Activated CD4-positive, alpha-beta T cell treated with anti-CD3 and anti-CD28 coated beads, Interleukin-2, Interleukin-4, amounts not matched to agents 100 ng/mL and 50 ng/mL, durations not matched to agents 16 hours and 8 hours (primary cell): Measurements from ENCODE around the gene GAS2.

Experiments
- DNase-seq: peaks from one replicate; pipeline ENCODE4 v3.0.0-alpha.2; 2020; ENCODE audit warnings: low spot score

GAS2 gene

DNA sequence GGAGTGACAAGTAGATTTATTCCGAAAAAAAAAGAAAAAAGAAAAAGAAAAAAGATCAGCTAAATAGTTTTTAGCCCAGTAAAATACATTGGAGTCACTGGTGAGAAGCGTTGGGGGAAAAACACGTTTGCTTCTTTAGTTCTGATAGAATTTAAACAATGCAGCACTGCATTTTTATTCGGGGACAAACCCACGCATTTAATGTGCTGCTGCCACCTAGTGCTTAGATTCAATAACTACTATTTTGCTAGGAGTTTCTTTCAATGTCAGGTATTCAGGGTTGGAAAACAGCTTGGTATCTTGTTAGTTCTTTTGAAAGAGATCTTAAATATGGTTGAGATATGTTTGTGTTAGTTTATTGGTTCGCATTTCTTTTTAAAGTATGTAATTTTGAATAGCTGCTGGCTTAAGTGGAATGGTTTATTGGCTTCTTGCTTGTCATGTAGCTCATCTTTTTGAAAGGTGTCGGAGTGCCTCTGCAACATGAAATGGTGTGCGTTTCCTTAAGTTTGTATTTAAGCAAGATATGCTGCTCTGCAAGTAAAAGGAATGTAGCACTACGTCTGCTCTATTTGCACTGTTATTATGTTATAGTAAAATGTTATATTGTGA lies 121.2 kb downstream of the GAS2 start:
- DNase-seq: peak; percentile 45

DNA sequence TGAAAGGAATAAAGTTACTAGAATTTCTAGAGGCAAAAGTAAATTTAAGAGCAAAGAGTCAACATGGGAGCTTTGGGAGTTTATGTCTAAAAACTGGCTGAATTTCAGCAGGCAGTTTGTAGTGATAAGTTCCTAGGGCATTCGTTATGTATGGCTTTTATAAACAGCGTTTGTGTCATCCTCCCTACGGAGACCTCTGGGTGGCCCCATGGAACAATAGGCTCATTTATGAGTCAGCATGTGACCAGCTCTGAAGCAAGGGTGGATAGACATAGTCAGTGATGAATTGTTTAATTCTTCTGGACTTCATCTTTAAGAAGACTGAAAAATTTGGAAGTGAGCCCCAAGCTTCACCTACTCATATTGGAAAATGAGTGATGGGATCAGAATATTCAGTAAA lies 126.1 kb downstream of the GAS2 start:
- no peak for DNase-seq

DNA sequence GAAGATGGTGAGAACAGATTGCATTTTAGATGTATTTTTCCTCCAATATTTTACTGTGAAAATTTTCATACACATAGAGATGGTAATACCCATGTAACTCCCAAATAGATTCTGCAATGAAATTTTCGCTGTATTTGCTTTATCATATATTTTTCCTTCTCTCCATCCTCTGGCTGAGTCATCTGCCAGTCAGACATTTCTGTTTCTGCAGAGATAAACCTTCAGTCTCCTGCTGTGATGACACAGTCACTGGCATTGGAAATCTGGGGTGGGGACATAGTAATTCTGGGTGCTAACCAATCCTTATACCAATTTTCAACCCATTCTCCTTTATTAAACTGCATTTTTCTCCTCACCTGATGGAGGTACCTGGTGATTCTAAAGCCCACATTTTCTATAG lies 129.5 kb downstream of the GAS2 start:
- no peak for DNase-seq

- no peak for DNase-seq
Measured at GRCh38 chr11:22797047-22797446, 130.6 kb downstream of the GAS2 start.

DNA sequence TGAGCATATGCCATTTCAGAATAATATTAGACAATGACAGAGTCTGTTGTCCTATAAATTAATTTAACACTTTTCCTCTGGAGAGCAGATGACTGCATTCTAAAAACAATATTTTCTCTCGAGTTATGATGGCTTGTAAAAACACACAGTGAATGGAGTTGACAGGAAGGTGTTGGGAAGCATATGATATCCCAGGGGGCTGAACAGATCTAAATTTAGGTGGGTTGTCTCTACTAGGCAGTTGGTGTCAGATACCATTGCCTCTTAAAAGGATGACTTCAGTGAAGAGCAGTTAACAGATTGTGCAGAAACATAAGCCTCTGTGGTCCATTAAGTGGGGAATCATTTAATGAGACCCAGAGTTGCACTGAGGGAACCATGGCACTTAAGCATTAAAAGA lies 132.5 kb downstream of the GAS2 start:
- DNase-seq: no peak

GRCh38 chr11:22800482-22800881 lies 134.1 kb downstream of the GAS2 start:
- no peak for DNase-seq

- DNase-seq: no peak
Measured at GRCh38 chr11:22802861-22803260, 136.4 kb downstream of the GAS2 start.

- DNase-seq: no peak
Measured at GRCh38 chr11:22807391-22807790, 141.0 kb downstream of the GAS2 start.

- DNase-seq: no peak
Measured at GRCh38 chr11:22807855-22808570, 141.6 kb downstream of the GAS2 start.

GRCh38 chr11:22808571-22809197 lies 142.3 kb downstream of the GAS2 start:
- no peak for DNase-seq

DNA sequence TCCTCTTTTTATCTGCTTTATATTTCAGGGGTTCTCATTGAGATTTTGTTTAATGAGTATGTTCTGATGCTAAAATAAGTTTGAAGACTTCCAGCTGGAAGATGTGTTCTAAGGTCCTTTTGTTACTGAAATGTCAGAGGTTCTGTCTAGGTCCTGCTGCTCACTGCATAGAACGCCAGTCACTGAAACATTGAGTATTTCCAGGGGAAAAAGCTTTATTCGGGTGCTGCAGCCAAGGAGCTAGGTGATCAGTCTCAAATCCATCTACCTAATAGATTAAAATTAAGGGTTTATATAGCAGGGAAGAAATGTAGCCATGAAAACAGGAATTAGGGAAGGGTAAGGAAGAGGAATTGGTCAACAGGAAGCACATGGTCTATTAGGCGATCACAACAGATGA lies 143.5 kb downstream of the GAS2 start:
- no peak for DNase-seq

- DNase-seq: no peak
Measured at GRCh38 chr11:22822203-22822602, 155.8 kb downstream of the GAS2 start.

DNA sequence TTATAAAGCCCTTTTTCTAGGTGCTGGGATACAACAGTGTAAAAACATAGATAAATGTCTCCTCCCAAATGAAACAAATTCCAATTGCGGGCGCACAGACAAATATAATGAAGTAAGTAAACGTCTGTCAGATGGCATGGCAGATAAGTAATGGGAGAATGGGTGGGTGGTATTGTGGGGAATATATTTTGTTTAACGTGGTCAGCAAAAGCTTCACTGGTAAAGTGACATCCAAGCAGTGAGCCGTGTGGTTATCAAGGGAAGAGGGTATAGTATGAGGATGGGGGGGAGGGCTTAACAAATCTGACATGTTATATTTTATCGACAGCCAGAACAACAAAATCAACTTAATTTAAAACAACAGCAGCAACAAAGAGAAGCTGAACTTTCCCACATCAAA lies 162.0 kb downstream of the GAS2 start:
- DNase-seq: peak; percentile 1

GRCh38 chr11:22829231-22830081 lies 163.0 kb downstream of the GAS2 start, which contains the start of gene SVIP:
Gene SVIP, minus strand, starts transcription at chr11:22829801. Its CDS starts 53 bp downstream, at chr11:22829748.
- peak; percentile 94 for DNase-seq

- no peak for DNase-seq
Measured at GRCh38 chr11:22830082-22830414, 163.6 kb downstream of the GAS2 start.

DNA sequence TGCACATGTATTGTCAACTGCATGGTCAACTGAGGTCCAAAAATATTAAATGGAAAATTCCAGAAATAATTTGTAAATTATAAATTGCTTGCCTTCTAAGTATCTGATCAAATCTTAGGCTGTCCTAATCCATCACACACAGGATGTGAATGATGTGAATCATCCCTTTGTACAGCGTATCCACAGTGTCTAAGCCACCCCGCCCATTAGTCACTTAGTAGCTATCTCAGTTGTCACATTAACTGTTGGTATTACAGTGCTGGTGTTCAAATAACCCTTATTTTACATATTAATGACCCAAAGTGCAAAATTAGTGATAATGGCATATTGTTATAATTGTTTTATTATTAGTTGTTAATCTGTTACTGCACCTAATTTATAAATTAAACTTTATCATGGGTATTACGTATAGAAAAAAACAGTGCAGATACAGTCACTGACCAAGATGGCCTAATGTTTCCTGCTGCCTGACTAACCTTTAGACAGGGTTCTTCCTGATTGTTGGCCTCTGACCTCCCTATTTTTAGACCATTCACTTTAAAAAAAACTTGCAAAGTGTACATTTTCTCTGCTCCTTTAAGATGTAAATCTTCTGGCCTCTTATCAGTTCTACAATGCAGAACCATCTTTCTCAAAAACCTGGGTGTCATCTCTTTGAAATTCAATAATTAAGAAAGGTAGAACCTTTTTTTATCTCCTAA lies 166.1 kb downstream of the GAS2 start:
- DNase-seq: no peak

DNA sequence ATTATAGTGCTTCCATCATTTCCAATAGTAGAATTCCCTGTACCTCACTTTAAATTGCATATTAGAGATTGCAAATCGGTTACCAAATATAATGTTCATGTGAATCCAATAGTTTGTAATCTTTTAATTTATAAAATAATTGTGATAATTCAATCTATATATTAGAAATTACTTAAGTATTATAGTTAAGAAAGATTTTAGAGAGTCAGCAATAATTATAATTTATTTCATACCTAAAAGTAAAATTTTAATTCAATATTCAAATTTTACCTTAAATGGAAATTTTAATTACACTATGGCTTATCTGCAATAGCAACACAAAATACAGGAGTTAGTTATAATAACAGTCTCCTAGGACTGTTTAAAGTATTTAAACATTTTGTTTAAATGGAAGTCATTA lies 180.3 kb downstream of the GAS2 start:
- no peak for DNase-seq

DNA sequence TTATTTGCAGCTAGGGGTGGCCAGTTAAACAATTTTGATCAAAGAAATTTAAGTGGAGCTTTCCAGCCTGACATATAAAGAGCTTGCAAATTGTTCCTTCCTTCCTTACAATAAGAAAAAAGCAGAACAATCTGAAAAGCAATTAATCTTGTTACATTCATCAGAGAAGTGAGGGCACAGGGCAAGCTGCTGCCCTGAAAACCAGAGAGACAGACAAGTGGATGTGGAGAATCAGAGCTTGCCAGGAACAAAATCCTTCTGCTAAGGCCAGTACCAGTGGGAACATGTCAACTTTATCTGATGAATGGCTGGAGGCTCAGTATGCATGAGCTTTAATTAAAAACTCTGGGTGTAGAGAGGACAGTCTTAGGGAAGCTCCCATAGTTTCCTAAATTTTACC lies 185.1 kb downstream of the GAS2 start:
- DNase-seq: no peak

GRCh38 chr11:22859756-22860155 lies 193.3 kb downstream of the GAS2 start:
- no peak for DNase-seq

- DNase-seq: no peak
Measured at GRCh38 chr11:22860241-22860640, 193.8 kb downstream of the GAS2 start, which contains the start of gene CCDC179. Gene CCDC179, minus strand, starts transcription at chr11:22860474. Its CDS starts 53 bp downstream, at chr11:22860421.
